GM12878 (cell line): ENCODE measurements around the gene NUP93. TPM values are rescaled to one million over a fixed set of nuclear protein-coding genes. Genes with fewer than 3 reads are reported as not detected.

Experiments used
- ATAC-seq: fragments of 200-7000 bp; cut with Tn5 transposase; 3 replicates; pipeline ENCODE4 v1.9.1; 2020; ENCODE audit warnings: mild to moderate bottlenecking, moderate library complexity
- BruUV-seq: library from RNA; stranded (reverse); fragments of 400-500 nt; replicated peaks from 2 replicates; lab custom pipeline; 2021; lab: Mats Ljungman, UMichigan
- CTCF ChIA-PET: fragments of 300-600 bp; sonication (Branson Sonifier 250); formaldehyde crosslinking; extraction: SDS; loops from one replicate; lab custom pipeline; 2021; ENCODE audit warnings: inconsistent platforms; lab: Yijun Ruan, JAX
- POLR2A ChIA-PET: fragments of 350-600 bp; formaldehyde crosslinking; extraction: SDS; loops from one replicate; lab custom pipeline; 2021; ENCODE audit warnings: inconsistent platforms; lab: Charles Lee
- RAD21 ChIA-PET: fragments of 300-600 bp; sonication (Branson Sonifier 250); formaldehyde crosslinking; loops from one replicate; lab custom pipeline; 2023; ENCODE audit warnings: antibody characterized with exemption; ENCODE audit not compliant: unreplicated experiment; lab: Charles Lee
- SMC1A ChIA-PET: fragments of 300-600 bp; sonication (Branson Sonifier 250); formaldehyde crosslinking; loops from one replicate; lab custom pipeline; 2023; ENCODE audit not compliant: unreplicated experiment, uncharacterized antibody; lab: Charles Lee
- DNase-seq: peaks from one replicate; pipeline ENCODE4 v3.0.0-alpha.2; 2011; ENCODE audit warnings: low read depth, low spot score
- FAIRE-seq: peaks from 3 replicates; lab custom pipeline; 2011; peaks lifted over from hg19 to GRCh38; lab: Jason Lieb, UNC
- H2AFZ ChIP-seq: 2 replicates; pipeline ENCODE4 v1.6.0; 2011; ENCODE audit warnings: low read depth, low read length, control low read depth; ENCODE audit not compliant: control insufficient read depth
- H3K27ac ChIP-seq: 2 replicates; pipeline ENCODE4 v1.5.1; 2011; ENCODE audit warnings: control low read depth; ENCODE audit not compliant: control insufficient read depth, insufficient read depth
- H3K27me3 ChIP-seq, 2 experiments: replicated peaks in 1 of 2; 2 replicates each; pipeline versions ENCODE4 v1.6.0 to v1.6.1; 2011; ENCODE audit warnings: low read length in 1 of 2; ENCODE audit not compliant: control insufficient read depth in 2 of 2, insufficient read depth in 2 of 2
- H3K36me3 ChIP-seq, 2 experiments: 2 replicates each; pipeline ENCODE4 v1.5.1; 2011; ENCODE audit warnings: low read length in 1 of 2; ENCODE audit not compliant: control insufficient read depth in 2 of 2, insufficient read depth in 2 of 2
- H3K4me1 ChIP-seq: 2 replicates; pipeline ENCODE4 v1.6.1; 2011; ENCODE audit warnings: mild to moderate bottlenecking, low read length, moderate library complexity, mixed read lengths; ENCODE audit not compliant: control insufficient read depth, insufficient read depth
- H3K4me2 ChIP-seq: 2 replicates; pipeline ENCODE4 v1.6.0; 2011; ENCODE audit warnings: control low read depth; ENCODE audit not compliant: control insufficient read depth, insufficient read depth
- H3K4me3 ChIP-seq: fragments of 200-600 bp; sonication (generic); 2 replicates; pipeline ENCODE4 v1.5.1; 2016
- H3K79me2 ChIP-seq: 2 replicates; pipeline ENCODE4 v1.6.0; 2011; ENCODE audit warnings: low read length; ENCODE audit not compliant: control insufficient read depth, insufficient read depth
- H3K9ac ChIP-seq: 2 replicates; pipeline ENCODE4 v1.8.0; 2011; ENCODE audit warnings: low read length, control low read depth, mixed read lengths; ENCODE audit not compliant: control insufficient read depth, insufficient read depth
- H3K9me3 ChIP-seq: replicated peaks from 3 replicates; pipeline ENCODE4 v1.5.1; 2011; ENCODE audit warnings: mild to moderate bottlenecking, low read length; ENCODE audit not compliant: control insufficient read depth, insufficient read depth
- H4K20me1 ChIP-seq: 2 replicates; pipeline ENCODE4 v1.6.0; 2011; ENCODE audit not compliant: control insufficient read depth, insufficient read depth
- BCL11A ChIP-seq: IDR thresholded peaks from 2 replicates; pipeline ENCODE4 v1.6.1; 2011; ENCODE audit warnings: low read depth, low read length
- CBFB ChIP-seq: IDR thresholded peaks from 2 replicates; pipeline ENCODE4 v1.6.1; 2016; ENCODE audit warnings: antibody characterized with exemption, low read depth
- CBX5 ChIP-seq: sonication (generic); IDR thresholded peaks from 2 replicates; pipeline ENCODE4 v1.6.1; 2016; ENCODE audit warnings: low read depth, moderate library complexity, mild to moderate bottlenecking, inconsistent platforms
- E2F4 ChIP-seq: IDR thresholded peaks from 2 replicates; pipeline ENCODE4 v1.6.1; 2012; ENCODE audit warnings: low read depth, low read length, improper control_type of control experiment
- E2F8 ChIP-seq: fragments of 450-650 bp; IDR thresholded peaks from 2 replicates; pipeline ENCODE4 v1.6.1; 2018; ENCODE audit warnings: mild to moderate bottlenecking, low read depth, moderate library complexity; ENCODE audit not compliant: partially characterized antibody
- EGR1 ChIP-seq, 2 experiments: IDR thresholded peaks; 1 replicate in 1 of 2; 2 replicates in 1 of 2; pipeline ENCODE4 v1.6.1; 2011 to 2012; ENCODE audit warnings: low read depth in 2 of 2, low read length in 2 of 2, borderline replicate concordance in 1 of 2, mild to moderate bottlenecking in 1 of 2, moderate library complexity in 1 of 2
- HDAC2 ChIP-seq: fragments of 200-600 bp; sonication (generic); IDR thresholded peaks from 2 replicates; pipeline ENCODE4 v1.6.1; 2017
- NFIC ChIP-seq: IDR thresholded peaks from 2 replicates; pipeline ENCODE4 v1.6.1; 2012; ENCODE audit warnings: low read depth, mild to moderate bottlenecking, inconsistent platforms, low read length, moderate library complexity
- PBX3 ChIP-seq: IDR thresholded peaks from 2 replicates; pipeline ENCODE4 v1.6.1; 2011; ENCODE audit warnings: mild to moderate bottlenecking, low read depth, low read length, moderate library complexity; ENCODE audit not compliant: insufficient replicate concordance
- PRDM15 ChIP-seq: fragments of 450-650 bp; formaldehyde crosslinking; IDR thresholded peaks from 2 replicates; pipeline ENCODE4 v1.4.0; 2020; ENCODE audit warnings: mild to moderate bottlenecking, moderate library complexity
- RAD51 ChIP-seq: fragments of 450-650 bp; IDR thresholded peaks from 2 replicates; pipeline ENCODE4 v1.6.1; 2016; ENCODE audit warnings: moderate library complexity, mild to moderate bottlenecking, inconsistent platforms
- WGBS: methylation state at CpG from one replicate; pipeline ENCODE4 v1.1.6; 2016; ENCODE audit warnings: low lambda C conversion rate; ENCODE audit not compliant: insufficient replicate concordance, insufficient coverage; ENCODE audit errors: missing lambda C conversion rate; 5-methylcytosine and 5-hydroxymethylcytosine counted together
- in situ Hi-C: fragments of 300-500 bp; cut with MboI; formaldehyde crosslinking; loops from 9 replicates; pipeline ENCODE4 v1.14.3; 2018; ENCODE audit warnings: mixed read lengths
- intact Hi-C: fragments of 100-400 bp; cut with micrococcal nuclease; formaldehyde crosslinking; loops from one replicate; pipeline ENCODE4 v1.14.2; 2022; ENCODE audit not compliant: unreplicated experiment
- polyA plus RNA-seq, 11 experiments: library from polyadenylated mRNA; depleted of rRNA in 4 of 11; unstranded in 6 of 11; stranded (reverse) in 5 of 11; fragments of >200 nt; fragmentation: Nextera tagmentation in 4 of 11; fragmentation: Illumina TruSeq in 1 of 11; extraction: Ambion mirVana in 4 of 11; extraction: Trizol in 1 of 11; gene quantifications; 1 replicate in 1 of 11; 2 replicates in 10 of 11; pipeline versions ENCODE4 v1.2.1 to v1.2.3, GENCODE V29; 2011 to 2016; ENCODE audit warnings: inconsistent platforms in 2 of 11, missing spikeins in 2 of 11, low read depth in 1 of 11
- total RNA-seq, 4 experiments: library from RNA; depleted of rRNA in 3 of 4; stranded (reverse); fragments of >200 nt in 3 of 4; fragmentation: Illumina TruSeq in 1 of 4; extraction: Trizol in 1 of 4; gene quantifications; 2 replicates each; pipeline versions ENCODE4 v1.2.1 to v1.2.3, GENCODE V29; 2013 to 2021

Gene NUP93
- total and polyA plus RNA-seq, 10 of the 15 experiments (the other 5 are each of a cell fraction or from before 2014, with no cell fraction given): 82.2 to 175 (median 101) TPM

- Histone ChIP-seq H3K79me2 (no peaks in the 10 kb centered on the region), H3K27me3 (no peaks in the 10 kb centered on the region), H2AFZ (no peak overlapping the region), H4K20me1 (no peaks in the 10 kb centered on the region), H3K36me3 (no peaks in the 10 kb centered on the region), H3K27ac (no peak overlapping the region), H3K9me3 (no peaks in the 10 kb centered on the region), H3K4me3 (no peak overlapping the region), H3K4me2 (no peak overlapping the region), H3K9ac (no peak overlapping the region), H3K4me1 (peaks cover 28% of the 10 kb centered on the region)
- SMC1A ChIA-PET: interaction anchor here (0.8 to 1.8 kb wide), 5 partner anchors 10 to 228 kb away, joined by 3 to 7 read pairs (median 3); no protein-coding TSS in a partner anchor
- intact Hi-C loops (no loop called here), in situ Hi-C loops (no loop called here)
- no peak for FAIRE-seq
- TF ChIP-seq E2F8 (no peak), CBX5 (no peak), CBFB (no peak), RAD51 (no peak), E2F4 (no peak), BCL11A (no peak), EGR1 (IDR thresholded peaks at IDR 0.05; ENCODE audit: borderline replicate concordance in 1 of 2, low read depth in 2 of 2, low read length in 2 of 2) (no peak), PBX3 (no peak), NFIC (no peak), HDAC2 (no peak), PRDM15 (CRISPR knock-in tag) (no peak)
- POLR2A ChIA-PET: interaction anchor here (0.7 to 0.8 kb wide), 2 partner anchors 13 to 54 kb away, joined by 3 to 4 read pairs; no protein-coding TSS in a partner anchor
- no peak for DNase-seq
- CTCF ChIA-PET: interaction anchor here (1.1 to 1.6 kb wide), 5 partner anchors 9 to 155 kb away, joined by 3 to 8 read pairs (median 4); no protein-coding TSS in a partner anchor
- WGBS: 63% methylated on average over 6 of the region's 6 CpGs
- no peak for ATAC-seq
- no TSS peak for BruUV-seq
- RAD21 ChIA-PET: interaction anchor here (0.6 to 1.8 kb wide), 2 partner anchors 12 to 94 kb away, joined by 3 to 8 read pairs; no protein-coding TSS in a partner anchor
Observed at GRCh38 chr16:56856876-56857447, 127.0 kb downstream of the NUP93 start.
